ENCODE results near the gene JUND.

- TF ChIP-seq, protein P1, sequence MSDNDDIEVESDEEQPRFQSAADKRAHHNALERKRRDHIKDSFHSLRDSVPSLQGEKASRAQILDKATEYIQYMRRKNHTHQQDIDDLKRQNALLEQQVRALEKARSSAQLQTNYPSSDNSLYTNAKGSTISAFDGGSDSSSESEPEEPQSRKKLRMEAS (IDR thresholded peaks at IDR 0.05) = no peak
- no peak for TF ChIP-seq TAF1 (IDR thresholded peaks at IDR 0.05; ENCODE audit: low read depth)
- TF ChIP-seq EP300 (IDR thresholded peaks at IDR 0.05; ENCODE audit: borderline replicate concordance) = no peak
- TF ChIP-seq CEBPB (IDR thresholded peaks at IDR 0.05) = no peak
- TF ChIP-seq, protein P2, sequence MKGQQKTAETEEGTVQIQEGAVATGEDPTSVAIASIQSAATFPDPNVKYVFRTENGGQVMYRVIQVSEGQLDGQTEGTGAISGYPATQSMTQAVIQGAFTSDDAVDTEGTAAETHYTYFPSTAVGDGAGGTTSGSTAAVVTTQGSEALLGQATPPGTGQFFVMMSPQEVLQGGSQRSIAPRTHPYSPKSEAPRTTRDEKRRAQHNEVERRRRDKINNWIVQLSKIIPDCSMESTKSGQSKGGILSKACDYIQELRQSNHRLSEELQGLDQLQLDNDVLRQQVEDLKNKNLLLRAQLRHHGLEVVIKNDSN (IDR thresholded peaks at IDR 0.05) = no peak
- TF ChIP-seq, protein P3, sequence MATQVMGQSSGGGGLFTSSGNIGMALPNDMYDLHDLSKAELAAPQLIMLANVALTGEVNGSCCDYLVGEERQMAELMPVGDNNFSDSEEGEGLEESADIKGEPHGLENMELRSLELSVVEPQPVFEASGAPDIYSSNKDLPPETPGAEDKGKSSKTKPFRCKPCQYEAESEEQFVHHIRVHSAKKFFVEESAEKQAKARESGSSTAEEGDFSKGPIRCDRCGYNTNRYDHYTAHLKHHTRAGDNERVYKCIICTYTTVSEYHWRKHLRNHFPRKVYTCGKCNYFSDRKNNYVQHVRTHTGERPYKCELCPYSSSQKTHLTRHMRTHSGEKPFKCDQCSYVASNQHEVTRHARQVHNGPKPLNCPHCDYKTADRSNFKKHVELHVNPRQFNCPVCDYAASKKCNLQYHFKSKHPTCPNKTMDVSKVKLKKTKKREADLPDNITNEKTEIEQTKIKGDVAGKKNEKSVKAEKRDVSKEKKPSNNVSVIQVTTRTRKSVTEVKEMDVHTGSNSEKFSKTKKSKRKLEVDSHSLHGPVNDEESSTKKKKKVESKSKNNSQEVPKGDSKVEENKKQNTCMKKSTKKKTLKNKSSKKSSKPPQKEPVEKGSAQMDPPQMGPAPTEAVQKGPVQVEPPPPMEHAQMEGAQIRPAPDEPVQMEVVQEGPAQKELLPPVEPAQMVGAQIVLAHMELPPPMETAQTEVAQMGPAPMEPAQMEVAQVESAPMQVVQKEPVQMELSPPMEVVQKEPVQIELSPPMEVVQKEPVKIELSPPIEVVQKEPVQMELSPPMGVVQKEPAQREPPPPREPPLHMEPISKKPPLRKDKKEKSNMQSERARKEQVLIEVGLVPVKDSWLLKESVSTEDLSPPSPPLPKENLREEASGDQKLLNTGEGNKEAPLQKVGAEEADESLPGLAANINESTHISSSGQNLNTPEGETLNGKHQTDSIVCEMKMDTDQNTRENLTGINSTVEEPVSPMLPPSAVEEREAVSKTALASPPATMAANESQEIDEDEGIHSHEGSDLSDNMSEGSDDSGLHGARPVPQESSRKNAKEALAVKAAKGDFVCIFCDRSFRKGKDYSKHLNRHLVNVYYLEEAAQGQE (IDR thresholded peaks at IDR 0.05; ENCODE audit: low read depth) = no peak
- no peak for TF ChIP-seq EGR1 (IDR thresholded peaks at IDR 0.05)
- TF ChIP-seq FOXM1 (IDR thresholded peaks at IDR 0.05; ENCODE audit: borderline replicate concordance, low read depth) = no peak
- TF ChIP-seq RAD21 (IDR thresholded peaks at IDR 0.05; ENCODE audit: low read depth) = no peak
- no peak for TF ChIP-seq CREB1 (IDR thresholded peaks at IDR 0.05; ENCODE audit: low read depth)
- no peak for TF ChIP-seq YY1 (IDR thresholded peaks at IDR 0.05; ENCODE audit: low read depth)
- TF ChIP-seq TCF12 (IDR thresholded peaks at IDR 0.05; ENCODE audit: low read depth) = no peak
- no peak for TF ChIP-seq ZBTB7A (IDR thresholded peaks at IDR 0.05; ENCODE audit: low read depth)
Observed at GRCh38 chr19:18264971-18265540, 16.4 kb downstream of the JUND start.
